ACC112 (cell line): ENCODE data around the gene GPC6.

Experiments
- H2AFZ ChIP-seq: fragments of 200-600 bp; sonication (generic); one replicate; pipeline ENCODE4 v1.6.0; 2017; ENCODE audit warnings: antibody characterized with exemption, low read length; ENCODE audit not compliant: unreplicated experiment
- H3K27ac ChIP-seq: fragments of 200-600 bp; sonication (generic); 2 replicates; pipeline ENCODE4 v1.5.1; 2014; ENCODE audit warnings: low read depth, mild to moderate bottlenecking, antibody characterized with exemption, low read length, moderate library complexity
- H3K27me3 ChIP-seq: fragments of 200-600 bp; sonication (generic); 2 replicates; pipeline ENCODE4 v1.6.1; 2014; ENCODE audit warnings: mild to moderate bottlenecking, antibody characterized with exemption, low read length, moderate library complexity, mixed read lengths; ENCODE audit not compliant: insufficient read depth
- H3K36me3 ChIP-seq: fragments of 200-600 bp; sonication (generic); 2 replicates; pipeline ENCODE4 v1.6.1; 2016; ENCODE audit warnings: mild to moderate bottlenecking, antibody characterized with exemption, low read length, moderate library complexity, mixed read lengths; ENCODE audit not compliant: insufficient read depth
- H3K4me1 ChIP-seq: fragments of 200-600 bp; sonication (generic); one replicate; pipeline ENCODE4 v1.6.1; 2016; ENCODE audit warnings: low read length, mixed read lengths; ENCODE audit not compliant: insufficient read depth, unreplicated experiment, control insufficient read depth
- H3K4me3 ChIP-seq: fragments of 200-600 bp; sonication (generic); 2 replicates; pipeline ENCODE4 v1.5.1; 2014; ENCODE audit warnings: mild to moderate bottlenecking, low read depth, low read length
- H3K79me2 ChIP-seq: fragments of 200-600 bp; sonication (generic); one replicate; pipeline ENCODE4 v1.6.0; 2016; ENCODE audit warnings: low read length; ENCODE audit not compliant: control insufficient read depth, unreplicated experiment, insufficient read depth

GPC6 gene

DNA sequence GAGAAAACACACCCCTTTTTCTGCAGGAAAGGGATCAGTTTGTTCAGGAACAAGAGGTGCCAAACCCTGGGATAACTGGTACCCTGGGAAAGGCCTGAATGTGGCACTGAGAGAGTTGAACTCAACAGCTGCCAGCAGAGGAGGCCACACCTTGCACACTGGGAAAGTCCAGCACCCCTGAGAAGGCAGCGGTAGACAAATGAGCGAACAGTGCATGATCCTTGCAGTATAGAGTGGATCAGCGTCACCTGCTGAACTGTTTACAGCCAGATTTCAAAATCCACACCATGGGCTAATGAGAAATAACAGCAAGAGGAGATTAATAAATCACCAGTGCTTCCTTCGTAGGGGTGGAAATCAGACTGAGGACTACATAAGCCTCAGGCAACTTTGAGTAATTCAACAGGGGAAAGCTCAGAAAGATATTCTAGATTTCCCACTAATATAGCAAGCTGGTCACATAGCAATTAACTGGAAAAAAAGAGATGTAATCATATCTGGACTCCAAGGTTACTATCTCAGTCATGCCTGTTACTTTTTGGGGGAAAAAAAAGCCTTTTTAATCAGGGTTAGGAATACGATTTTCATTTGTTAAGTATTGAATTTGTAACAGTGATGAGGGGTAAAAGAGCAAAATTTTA lies 1200.8 kb downstream of the GPC6 start:
- no peaks in the 10 kb centered on the region for H3K79me2 ChIP-seq
- no peak overlapping the region for H2AFZ ChIP-seq
- H3K27me3 ChIP-seq: no peaks in the 10 kb centered on the region
- no peaks in the 10 kb centered on the region for H3K4me1 ChIP-seq
- no peak overlapping the region for H3K27ac ChIP-seq
- H3K4me3 ChIP-seq: no peak overlapping the region
- H3K36me3 ChIP-seq: no peaks in the 10 kb centered on the region

DNA sequence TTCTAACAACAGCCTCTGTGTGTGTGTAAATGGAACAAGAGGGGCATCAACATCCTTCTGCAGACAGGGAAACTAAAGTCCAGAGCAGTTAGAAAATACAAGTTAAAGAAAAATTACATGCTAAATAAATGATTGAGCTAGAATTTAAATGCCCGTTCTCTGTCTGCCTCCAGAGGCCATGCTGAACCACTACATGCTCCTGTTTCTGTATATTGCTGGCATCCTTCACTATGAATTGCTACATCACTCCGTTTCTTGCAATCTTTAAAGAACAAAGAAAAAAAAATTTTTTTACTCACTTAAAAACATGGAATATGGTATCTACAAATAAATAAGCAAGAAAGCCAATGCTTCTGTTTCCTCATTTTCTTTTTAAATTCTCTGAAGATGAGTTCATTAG lies 1205.0 kb downstream of the GPC6 start:
- Histone ChIP-seq H3K4me1 (no peaks in the 10 kb centered on the region), H3K27ac (no peak overlapping the region), H2AFZ (no peak overlapping the region), H3K4me3 (no peak overlapping the region), H3K27me3 (no peaks in the 10 kb centered on the region), H3K36me3 (no peaks in the 10 kb centered on the region), H3K79me2 (no peaks in the 10 kb centered on the region)

DNA sequence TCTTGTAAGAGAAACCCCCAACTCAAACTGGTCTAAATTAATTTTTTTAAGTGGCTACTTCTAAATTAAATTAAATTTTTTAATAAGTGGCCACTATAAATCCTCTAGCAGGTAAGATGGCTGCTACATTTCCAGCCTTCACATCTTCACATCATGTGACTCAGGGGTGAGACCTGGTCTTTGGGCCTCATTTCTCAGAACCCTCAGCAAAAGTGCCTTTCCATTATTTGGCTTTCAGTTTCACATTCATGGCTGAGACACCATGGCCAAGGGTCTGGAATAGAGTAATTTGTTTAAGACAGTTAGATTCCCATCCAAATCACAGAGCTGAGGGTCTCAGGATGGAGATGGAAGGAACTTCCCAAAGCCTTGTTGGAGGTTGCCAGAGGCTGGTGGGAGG lies 1205.4 kb downstream of the GPC6 start:
- no peaks in the 10 kb centered on the region for H3K79me2 ChIP-seq
- H3K27me3 ChIP-seq: no peaks in the 10 kb centered on the region
- no peak overlapping the region for H3K27ac ChIP-seq
- no peaks in the 10 kb centered on the region for H3K36me3 ChIP-seq
- no peak overlapping the region for H3K4me3 ChIP-seq
- no peaks in the 10 kb centered on the region for H3K4me1 ChIP-seq
- H2AFZ ChIP-seq: peak overlapping the region; percentile 28

- H3K4me3 ChIP-seq: no peak overlapping the region
Measured at GRCh38 chr13:94433055-94433961, 1206.7 kb downstream of the GPC6 start.

DNA sequence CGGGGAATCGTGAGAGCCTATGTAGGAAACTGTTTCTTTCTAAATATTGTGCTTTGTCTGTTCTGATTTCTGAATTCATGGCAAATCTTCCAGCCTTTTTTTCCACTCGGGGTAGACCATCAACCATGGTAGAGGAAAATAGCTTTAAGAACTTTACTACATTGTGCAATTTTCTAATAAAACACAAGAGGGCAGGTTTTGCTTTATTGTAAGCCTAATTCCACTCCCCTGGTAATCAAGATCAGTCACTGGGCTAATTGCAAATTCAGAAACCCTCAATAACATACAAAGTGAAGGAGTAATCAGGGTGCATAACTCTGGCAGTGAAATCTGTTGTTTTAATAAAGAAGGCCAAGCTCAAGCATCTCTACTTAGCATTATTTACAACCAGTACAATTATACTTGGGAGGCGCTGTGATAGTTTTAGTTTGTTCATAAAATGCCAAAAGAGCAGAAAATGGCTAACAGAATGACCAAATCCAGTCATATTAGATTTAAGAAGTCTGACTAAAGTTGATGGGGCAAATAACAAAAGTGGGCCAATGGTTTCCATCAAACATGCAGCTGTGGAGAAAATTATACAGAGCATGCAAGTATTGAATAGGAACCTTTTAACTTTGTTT lies 1209.1 kb downstream of the GPC6 start:
- H3K27me3 ChIP-seq: peaks cover 16% of the 10 kb centered on the region
- no peaks in the 10 kb centered on the region for H3K36me3 ChIP-seq
- no peak overlapping the region for H3K4me3 ChIP-seq
- H3K79me2 ChIP-seq: no peaks in the 10 kb centered on the region
- H3K27ac ChIP-seq: no peak overlapping the region
- no peak overlapping the region for H2AFZ ChIP-seq
- no peaks in the 10 kb centered on the region for H3K4me1 ChIP-seq

More at GRCh38 chr13:94433055-94433961, 1206.7 kb downstream of the GPC6 start:
- no peaks in the 10 kb centered on the region; the same call in 1 of the 2 replicates for H3K27me3 ChIP-seq
- H3K36me3 ChIP-seq: no peaks in the 10 kb centered on the region
- H3K27ac ChIP-seq: no peak overlapping the region
- no peaks in the 10 kb centered on the region for H3K4me1 ChIP-seq
- no peak overlapping the region for H2AFZ ChIP-seq
- no peaks in the 10 kb centered on the region for H3K79me2 ChIP-seq

DNA sequence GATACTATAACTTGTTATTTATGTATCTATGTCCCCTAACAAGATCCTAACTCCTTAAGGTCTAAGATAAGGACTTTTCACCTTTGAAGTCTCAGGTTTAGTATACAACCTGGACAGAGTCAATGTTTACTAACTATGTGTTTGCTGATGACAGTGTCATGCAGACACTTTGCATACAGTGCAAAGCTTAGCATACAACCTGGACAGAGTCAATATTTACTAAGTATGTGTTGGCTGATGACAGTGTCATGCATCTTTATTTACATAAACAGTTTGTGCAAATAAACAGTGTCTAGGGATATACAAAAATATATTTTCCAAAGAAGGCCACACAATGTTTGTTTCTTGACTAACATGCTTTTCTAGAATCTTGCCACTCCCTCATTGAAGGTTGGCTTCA lies 1218.2 kb downstream of the GPC6 start:
- H3K27me3 ChIP-seq: peaks cover 10% of the 10 kb centered on the region; the same call in 1 of the 2 replicates

DNA sequence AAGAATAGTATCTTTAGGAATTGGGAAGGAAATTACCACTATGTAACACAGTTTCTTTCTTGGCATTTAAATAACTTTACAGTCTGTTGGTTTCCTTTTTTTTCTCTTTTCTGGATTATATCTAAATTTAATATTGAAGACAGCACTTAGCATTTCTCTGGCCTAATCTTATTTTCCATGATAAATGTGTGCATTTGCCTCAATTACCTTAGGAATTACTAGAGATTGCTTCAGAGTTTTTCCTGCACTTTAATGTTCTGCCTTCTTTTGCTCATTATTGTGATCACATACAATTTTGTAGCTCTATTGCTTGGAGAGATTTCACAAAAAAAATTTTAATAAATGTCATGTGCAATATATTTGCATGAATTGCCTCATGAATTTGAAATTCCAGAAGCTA lies 1227.7 kb downstream of the GPC6 start:
- H3K27me3 ChIP-seq: no peaks in the 10 kb centered on the region
- H2AFZ ChIP-seq: no peak overlapping the region
- H3K36me3 ChIP-seq: no peaks in the 10 kb centered on the region
- no peaks in the 10 kb centered on the region for H3K79me2 ChIP-seq
- no peak overlapping the region for H3K4me3 ChIP-seq
- H3K4me1 ChIP-seq: no peaks in the 10 kb centered on the region
- no peak overlapping the region for H3K27ac ChIP-seq

More for the DNA sequence above, 1218.2 kb downstream of the GPC6 start:
- Histone ChIP-seq H3K27ac (no peak overlapping the region), H2AFZ (no peak overlapping the region), H3K4me1 (no peaks in the 10 kb centered on the region), H3K4me3 (no peak overlapping the region), H3K36me3 (no peaks in the 10 kb centered on the region), H3K79me2 (no peaks in the 10 kb centered on the region)

- no peaks in the 10 kb centered on the region for H3K27me3 ChIP-seq
- H3K36me3 ChIP-seq: no peaks in the 10 kb centered on the region
- H2AFZ ChIP-seq: no peak overlapping the region
- H3K4me3 ChIP-seq: no peak overlapping the region
- no peak overlapping the region for H3K27ac ChIP-seq
- no peaks in the 10 kb centered on the region for H3K4me1 ChIP-seq
- no peaks in the 10 kb centered on the region for H3K79me2 ChIP-seq
Measured at GRCh38 chr13:94454906-94455305, 1228.3 kb downstream of the GPC6 start.

GRCh38 chr13:94455414-94455813 lies 1228.8 kb downstream of the GPC6 start:
- H3K79me2 ChIP-seq: no peaks in the 10 kb centered on the region
- H3K27me3 ChIP-seq: no peaks in the 10 kb centered on the region
- H3K4me1 ChIP-seq: no peaks in the 10 kb centered on the region

More at GRCh38 chr13:94455414-94455813, 1228.8 kb downstream of the GPC6 start:
- Histone ChIP-seq H2AFZ (no peak overlapping the region), H3K4me3 (no peak overlapping the region), H3K36me3 (no peaks in the 10 kb centered on the region), H3K27ac (no peak overlapping the region)
